Muscle of leg (tissue), 9 donors: ENCODE data around the gene HACD3. TPM values are rescaled to one million over a fixed set of nuclear protein-coding genes. Genes with fewer than 3 reads are reported as not detected.

ENCODE experiments used
- polyA plus RNA-seq, 8 donors: library from polyadenylated mRNA; unstranded; fragments of 120-200 nt; gene quantifications; one replicate each; pipeline versions ENCODE4 v1.2.1 to v1.2.3, GENCODE V29; 2013; ENCODE audit warnings: inconsistent platforms in 1 of 8, low replicate concordance in 1 of 8; ENCODE audit not compliant: insufficient read length in 8 of 8, insufficient read depth in 1 of 8
- total RNA-seq: library from RNA; stranded (reverse); fragments of 120-200 nt; gene quantifications from one replicate; pipeline ENCODE4 v1.2.4, GENCODE V29; 2013

The HACD3 gene
- total and polyA plus RNA-seq, 9 donors, result 40.0 to 58.2 (median 45.3) TPM

Other genes with a start within 250 kb of the HACD3 start
- 9.0 TPM for gene PARP16, start 243.6 kb upstream of the HACD3 start, total RNA-seq
- gene PARP16, start 243.6 kb upstream of the HACD3 start, polyA plus RNA-seq, result 10 to 100 TPM; 10.4 to 14.6 (median 11.7) TPM
- 92.5 TPM for gene RNU5A-1, start 234.4 kb upstream of the HACD3 start, total RNA-seq
- gene RNU5A-1, start 234.4 kb upstream of the HACD3 start, polyA plus RNA-seq, result not detected
- 283 TPM for gene RNU5B-1, start 225.8 kb upstream of the HACD3 start, total RNA-seq
- not detected for gene RNU5B-1, start 225.8 kb upstream of the HACD3 start, polyA plus RNA-seq
- gene IGDCC3, start 152.5 kb upstream of the HACD3 start, total RNA-seq, result 1.8 TPM
- 1 to 10 TPM; 2.1 to 3.6 (median 2.6) TPM for gene IGDCC3, start 152.5 kb upstream of the HACD3 start, polyA plus RNA-seq
- 28.6 TPM for gene IGDCC4, start 107.5 kb upstream of the HACD3 start, total RNA-seq
- 100 to 1,000 TPM in 1 of 8 donors, 10 to 100 TPM in 7; 67.7 to 103 (median 86.5) TPM for gene IGDCC4, start 107.5 kb upstream of the HACD3 start, polyA plus RNA-seq
- gene DPP8, start 12.8 kb upstream of the HACD3 start, total RNA-seq, result 22.8 TPM
- gene DPP8, start 12.8 kb upstream of the HACD3 start, polyA plus RNA-seq, result 10 to 100 TPM; 14.4 to 23.2 (median 20.3) TPM
- 18.0 TPM for gene INTS14, start 80.7 kb downstream of the HACD3 start, total RNA-seq
- gene INTS14, start 80.7 kb downstream of the HACD3 start, polyA plus RNA-seq, result 10 to 100 TPM; 20.3 to 26.8 (median 23.3) TPM
- 5.5 TPM for gene SLC24A1, start 91.5 kb downstream of the HACD3 start, total RNA-seq
- gene SLC24A1, start 91.5 kb downstream of the HACD3 start, polyA plus RNA-seq, result 10 to 100 TPM in 1 of 8 donors, 1 to 10 TPM in 7; 6.0 to 13.5 (median 7.8) TPM